MM.1S (cell line): ENCODE results near the gene ADAMTSL1.

Experiments
- DNase-seq: peaks from one replicate; pipeline ENCODE4 v3.0.0-alpha.2; 2015
- H2AFZ ChIP-seq: fragments of 300-600 bp; sonication (generic); 2 replicates; pipeline ENCODE4 v1.6.0; 2016; ENCODE audit warnings: antibody characterized with exemption, low read length
- H3F3A ChIP-seq: fragments of 300-600 bp; sonication (generic); 2 replicates; pipeline ENCODE4 v1.6.1; 2016; ENCODE audit warnings: mild to moderate bottlenecking, antibody characterized with exemption, low read length, moderate library complexity, mixed read lengths; ENCODE audit not compliant: insufficient read depth
- H3K27ac ChIP-seq: fragments of 300-600 bp; sonication (generic); 2 replicates; pipeline ENCODE4 v1.5.1; 2016; ENCODE audit warnings: mild to moderate bottlenecking, low read length
- H3K27me3 ChIP-seq: fragments of 300-600 bp; sonication (generic); replicated peaks from 2 replicates; pipeline ENCODE4 v1.6.0; 2016; ENCODE audit warnings: low read length; ENCODE audit not compliant: insufficient read depth
- H3K36me3 ChIP-seq: fragments of 300-600 bp; sonication (generic); replicated peaks from 2 replicates; pipeline ENCODE4 v1.6.1; 2016; ENCODE audit warnings: mild to moderate bottlenecking, low read length, mixed read lengths; ENCODE audit not compliant: insufficient read depth
- H3K4me1 ChIP-seq: fragments of 300-600 bp; sonication (generic); 2 replicates; pipeline ENCODE4 v1.6.1; 2016; ENCODE audit warnings: low read length, mixed read lengths
- H3K4me2 ChIP-seq: fragments of 300-600 bp; sonication (generic); 2 replicates; pipeline ENCODE4 v1.6.0; 2016; ENCODE audit warnings: low read depth, low read length
- H3K4me3 ChIP-seq: fragments of 300-600 bp; sonication (generic); 2 replicates; pipeline ENCODE4 v1.5.1; 2016; ENCODE audit warnings: low read length, mixed read lengths
- H3K79me2 ChIP-seq: fragments of 300-600 bp; sonication (generic); 2 replicates; pipeline ENCODE4 v1.6.1; 2016; ENCODE audit warnings: mixed run types, low read length, mixed read lengths
- H3K9ac ChIP-seq: fragments of 300-600 bp; sonication (generic); 2 replicates; pipeline ENCODE4 v1.6.1; 2016; ENCODE audit warnings: low read length, mixed read lengths
- H3K9me2 ChIP-seq: fragments of 300-600 bp; sonication (generic); replicated peaks from 2 replicates; pipeline ENCODE4 v1.6.1; 2016; ENCODE audit warnings: mild to moderate bottlenecking, low read length, mixed read lengths; ENCODE audit not compliant: insufficient read depth
- H3K9me3 ChIP-seq: fragments of 300-600 bp; sonication (generic); replicated peaks from 2 replicates; pipeline ENCODE4 v1.6.1; 2016; ENCODE audit warnings: mild to moderate bottlenecking, low read length, mixed read lengths; ENCODE audit not compliant: insufficient read depth
- H4K20me1 ChIP-seq: fragments of 300-600 bp; sonication (generic); 2 replicates; pipeline ENCODE4 v1.6.1; 2016; ENCODE audit warnings: mild to moderate bottlenecking, low read length, moderate library complexity, mixed read lengths; ENCODE audit not compliant: insufficient read depth
- CTCF ChIP-seq: fragments of 300-600 bp; sonication (generic); IDR thresholded peaks from 2 replicates; pipeline ENCODE4 v1.5.1; 2016; ENCODE audit warnings: antibody characterized with exemption, low read length, mixed read lengths
- EZH2 ChIP-seq: fragments of 300-600 bp; sonication (generic); optimal IDR thresholded peaks from 2 replicates; pipeline ENCODE3; 2017; ENCODE audit warnings: low read depth, mild to moderate bottlenecking, antibody characterized with exemption, low read length, mixed read lengths
- EZH2phosphoT487 ChIP-seq: fragments of 300-600 bp; sonication (generic); IDR thresholded peaks from 2 replicates; pipeline ENCODE4 v1.6.1; 2018; ENCODE audit warnings: antibody characterized with exemption, low read length

Gene ADAMTSL1

GRCh38 chr9:18485714-18486113 lies 11.8 kb downstream of the ADAMTSL1 start:
- TF ChIP-seq EZH2 (no peak), CTCF (no peak), EZH2phosphoT487 (no peak)
- H3K27ac ChIP-seq, result no peak overlapping the region
- H2AFZ ChIP-seq, result no peak overlapping the region
- no peaks in the 10 kb centered on the region for H3F3A ChIP-seq
- no peaks in the 10 kb centered on the region for H3K4me1 ChIP-seq
- no peaks in the 10 kb centered on the region for H3K79me2 ChIP-seq
- H3K4me2 ChIP-seq, result no peak overlapping the region
- no peak for DNase-seq
- H3K36me3 ChIP-seq, result no peaks in the 10 kb centered on the region
- H3K27me3 ChIP-seq, result no peaks in the 10 kb centered on the region
- no peak overlapping the region for H3K9ac ChIP-seq
- no peaks in the 10 kb centered on the region for H3K9me3 ChIP-seq
- H3K9me2 ChIP-seq, result no peaks in the 10 kb centered on the region
- H4K20me1 ChIP-seq, result no peaks in the 10 kb centered on the region
- H3K4me3 ChIP-seq, result no peak overlapping the region

- no peaks in the 10 kb centered on the region for H3F3A ChIP-seq
- no peaks in the 10 kb centered on the region for H3K4me1 ChIP-seq
- no peak overlapping the region for H3K27ac ChIP-seq
- H3K9me3 ChIP-seq, result no peaks in the 10 kb centered on the region
- no peaks in the 10 kb centered on the region for H3K27me3 ChIP-seq
- H3K9ac ChIP-seq, result no peak overlapping the region
- no peak for DNase-seq
- H3K4me3 ChIP-seq, result no peak overlapping the region
- no peaks in the 10 kb centered on the region for H4K20me1 ChIP-seq
- H3K9me2 ChIP-seq, result no peaks in the 10 kb centered on the region
- no peaks in the 10 kb centered on the region for H3K79me2 ChIP-seq
- H3K4me2 ChIP-seq, result no peak overlapping the region
- no peaks in the 10 kb centered on the region for H3K36me3 ChIP-seq
- no peak overlapping the region for H2AFZ ChIP-seq
- TF ChIP-seq EZH2phosphoT487 (no peak), EZH2 (no peak), CTCF (no peak)
Observed at GRCh38 chr9:18487611-18488010, 13.7 kb downstream of the ADAMTSL1 start.

- Histone ChIP-seq H3K9me2 (no peaks in the 10 kb centered on the region), H3K9ac (no peak overlapping the region), H3F3A (no peaks in the 10 kb centered on the region), H3K36me3 (no peaks in the 10 kb centered on the region), H3K27me3 (no peaks in the 10 kb centered on the region), H4K20me1 (no peaks in the 10 kb centered on the region), H3K4me2 (no peak overlapping the region), H3K4me3 (no peak overlapping the region), H3K79me2 (no peaks in the 10 kb centered on the region), H3K27ac (no peak overlapping the region), H3K9me3 (no peaks in the 10 kb centered on the region), H3K4me1 (no peaks in the 10 kb centered on the region), H2AFZ (no peak overlapping the region)
- TF ChIP-seq EZH2, result no peak
- DNase-seq, result no peak
Observed at GRCh38 chr9:18488886-18489285, 14.9 kb downstream of the ADAMTSL1 start.

- no peaks in the 10 kb centered on the region for H3K27me3 ChIP-seq
- H3K36me3 ChIP-seq, result no peaks in the 10 kb centered on the region
- no peaks in the 10 kb centered on the region for H4K20me1 ChIP-seq
- H3K4me2 ChIP-seq, result no peak overlapping the region
- H3K27ac ChIP-seq, result no peak overlapping the region
- H3K9ac ChIP-seq, result no peak overlapping the region
- no peaks in the 10 kb centered on the region for H3K4me1 ChIP-seq
- H3K9me3 ChIP-seq, result no peaks in the 10 kb centered on the region
- H3K4me3 ChIP-seq, result no peak overlapping the region
- H2AFZ ChIP-seq, result no peak overlapping the region
- TF ChIP-seq CTCF (no peak), EZH2 (no peak), EZH2phosphoT487 (no peak)
- no peaks in the 10 kb centered on the region for H3K9me2 ChIP-seq
- no peaks in the 10 kb centered on the region for H3K79me2 ChIP-seq
- H3F3A ChIP-seq, result no peaks in the 10 kb centered on the region
- DNase-seq, result no peak
Observed at GRCh38 chr9:18489861-18490260, 15.9 kb downstream of the ADAMTSL1 start.
